ENCODE measurements around the gene PEX3.
"Not testable (repeated sequence)": the region's sequence is repeated elsewhere in the genome, so short reads cannot be mapped to it uniquely, and the experiment has no call there.

Gene PEX3

DNA sequence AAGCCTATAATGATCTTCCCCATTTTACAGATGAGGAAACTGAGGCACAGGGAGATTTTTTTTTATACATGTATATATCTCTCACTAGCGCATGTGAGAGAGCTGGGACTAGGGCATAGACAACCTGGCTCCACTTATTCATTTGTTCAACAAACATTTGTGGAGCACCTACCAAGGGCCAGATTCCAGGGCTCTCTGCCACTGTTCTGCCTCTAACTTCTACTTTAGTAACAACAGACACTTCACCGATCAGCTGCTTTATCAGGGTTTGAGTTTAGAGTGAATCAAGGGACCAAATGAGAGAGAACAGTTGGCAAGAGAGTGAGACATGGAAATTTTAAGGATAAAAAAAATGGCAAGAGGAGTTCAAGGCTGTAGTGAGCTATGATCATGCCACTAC, 7.5 kb upstream of the PEX3 start:
- H3K4me2 ChIP-seq (ENCODE audit: low read depth, low read length) = no peak overlapping the region
- H2AFZ ChIP-seq (ENCODE audit: low read length) = no peak overlapping the region
- H3F3A ChIP-seq (ENCODE audit: insufficient read depth, low read length) = no peaks in the 10 kb centered on the region
- H3K9ac ChIP-seq (ENCODE audit: low read length) = no peak overlapping the region
- H4K20me1 ChIP-seq (ENCODE audit: insufficient read depth, low read length) = no peaks in the 10 kb centered on the region
- H3K79me2 ChIP-seq (ENCODE audit: low read length) = no peaks in the 10 kb centered on the region; the same call in 1 of the 2 replicates
- H3K27me3 ChIP-seq (replicated peaks; ENCODE audit: insufficient read depth, low read length) = no peaks in the 10 kb centered on the region
- no peak for DNase-seq
- no peaks in the 10 kb centered on the region for H3K9me2 ChIP-seq (replicated peaks; ENCODE audit: insufficient read depth, low read length)
- no peak for TF ChIP-seq EZH2phosphoT487 (IDR thresholded peaks at IDR 0.05; ENCODE audit: low read length)
- TF ChIP-seq, protein P1, sequence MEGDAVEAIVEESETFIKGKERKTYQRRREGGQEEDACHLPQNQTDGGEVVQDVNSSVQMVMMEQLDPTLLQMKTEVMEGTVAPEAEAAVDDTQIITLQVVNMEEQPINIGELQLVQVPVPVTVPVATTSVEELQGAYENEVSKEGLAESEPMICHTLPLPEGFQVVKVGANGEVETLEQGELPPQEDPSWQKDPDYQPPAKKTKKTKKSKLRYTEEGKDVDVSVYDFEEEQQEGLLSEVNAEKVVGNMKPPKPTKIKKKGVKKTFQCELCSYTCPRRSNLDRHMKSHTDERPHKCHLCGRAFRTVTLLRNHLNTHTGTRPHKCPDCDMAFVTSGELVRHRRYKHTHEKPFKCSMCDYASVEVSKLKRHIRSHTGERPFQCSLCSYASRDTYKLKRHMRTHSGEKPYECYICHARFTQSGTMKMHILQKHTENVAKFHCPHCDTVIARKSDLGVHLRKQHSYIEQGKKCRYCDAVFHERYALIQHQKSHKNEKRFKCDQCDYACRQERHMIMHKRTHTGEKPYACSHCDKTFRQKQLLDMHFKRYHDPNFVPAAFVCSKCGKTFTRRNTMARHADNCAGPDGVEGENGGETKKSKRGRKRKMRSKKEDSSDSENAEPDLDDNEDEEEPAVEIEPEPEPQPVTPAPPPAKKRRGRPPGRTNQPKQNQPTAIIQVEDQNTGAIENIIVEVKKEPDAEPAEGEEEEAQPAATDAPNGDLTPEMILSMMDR (IDR thresholded peaks at IDR 0.05; ENCODE audit: low read length) = no peak
- TF ChIP-seq EZH2 (optimal IDR thresholded peaks at IDR 0.05; ENCODE audit: low read depth, low read length) = no peak
- no peak overlapping the region for H3K27ac ChIP-seq (ENCODE audit: low read length)
- no peaks in the 10 kb centered on the region for H3K36me3 ChIP-seq (replicated peaks; ENCODE audit: insufficient read depth, low read length)
- no peaks in the 10 kb centered on the region for H3K9me3 ChIP-seq (replicated peaks; ENCODE audit: insufficient read depth, low read length)
- no peak overlapping the region for H3K4me3 ChIP-seq (ENCODE audit: low read length)
- no peaks in the 10 kb centered on the region for H3K4me1 ChIP-seq (ENCODE audit: low read length)

DNA sequence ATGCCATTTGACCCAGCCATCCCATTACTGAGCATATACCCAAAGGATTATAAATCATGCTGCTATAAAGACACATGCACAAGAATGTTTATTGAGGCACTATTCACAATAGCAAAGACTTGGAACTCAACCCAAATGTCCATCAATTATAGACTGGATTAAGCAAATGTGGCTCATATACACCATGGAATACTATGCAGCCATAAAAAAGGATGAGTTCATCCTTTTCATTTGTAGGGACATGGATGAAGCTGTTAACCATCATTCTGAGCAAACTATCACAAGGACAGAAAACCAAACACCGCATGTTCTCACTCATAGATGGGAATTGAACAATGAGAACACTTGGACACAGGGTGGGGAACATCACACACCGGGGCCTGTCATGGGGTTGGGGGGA, 2.7 kb upstream of the PEX3 start:
- not testable (repeated sequence) for H3K36me3 ChIP-seq (replicated peaks; ENCODE audit: insufficient read depth, low read length); H3K9ac ChIP-seq (ENCODE audit: low read length); H3K4me1 ChIP-seq (ENCODE audit: low read length); H3K9me3 ChIP-seq (replicated peaks; ENCODE audit: insufficient read depth, low read length); H3F3A ChIP-seq (ENCODE audit: insufficient read depth, low read length); H2AFZ ChIP-seq (ENCODE audit: low read length); DNase-seq; H3K9me2 ChIP-seq (replicated peaks; ENCODE audit: insufficient read depth, low read length); H3K27me3 ChIP-seq (replicated peaks; ENCODE audit: insufficient read depth, low read length); H4K20me1 ChIP-seq (ENCODE audit: insufficient read depth, low read length); H3K27ac ChIP-seq (ENCODE audit: low read length); H3K4me2 ChIP-seq (ENCODE audit: low read depth, low read length); H3K4me3 ChIP-seq (ENCODE audit: low read length)
- peaks cover 19% of the 10 kb centered on the region for H3K79me2 ChIP-seq (ENCODE audit: low read length)

DNA sequence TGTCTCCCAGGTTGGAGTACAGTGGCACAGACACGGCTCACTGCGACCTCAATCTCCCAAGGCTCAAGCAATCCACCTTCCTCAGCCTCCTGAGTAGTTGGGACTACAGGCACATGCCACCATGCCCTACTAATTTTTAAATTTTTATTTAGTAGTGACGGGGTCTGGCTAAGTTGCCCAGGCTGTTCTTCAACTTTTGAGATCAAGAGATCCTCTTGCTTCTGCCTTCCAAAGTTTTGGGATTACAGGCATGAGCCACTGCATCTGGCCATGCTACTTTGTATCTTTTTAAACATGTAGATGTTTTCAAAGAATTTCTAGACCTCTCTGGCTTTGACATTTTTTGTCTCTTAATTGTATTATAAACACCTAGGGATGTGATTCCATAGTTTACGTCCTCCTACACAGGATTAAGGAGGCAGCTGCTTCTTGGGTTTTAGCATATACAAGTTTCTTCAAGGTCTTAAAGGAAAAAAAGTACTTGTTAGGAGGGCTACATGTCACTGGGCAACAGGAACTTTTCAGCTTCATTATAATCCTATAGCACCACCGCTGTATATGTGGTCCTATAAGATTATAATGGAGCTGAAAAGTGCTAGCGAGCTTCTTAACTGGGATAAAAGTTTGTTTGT, 1.4 kb upstream of the PEX3 start:
- H3F3A ChIP-seq (ENCODE audit: insufficient read depth, low read length) = no peaks in the 10 kb centered on the region
- no peak overlapping the region; the same call in 1 of the 2 replicates for H3K27ac ChIP-seq (ENCODE audit: low read length)
- no peaks in the 10 kb centered on the region; the same call in 1 of the 2 replicates for H3K4me1 ChIP-seq (ENCODE audit: low read length)
- H3K9me2 ChIP-seq (replicated peaks; ENCODE audit: insufficient read depth, low read length) = no peaks in the 10 kb centered on the region
- H2AFZ ChIP-seq (ENCODE audit: low read length) = peak overlapping the region; percentile 78
- H3K9ac ChIP-seq (ENCODE audit: low read length) = peak overlapping the region; percentile 70; the same call in 1 of the 2 replicates
- H4K20me1 ChIP-seq (ENCODE audit: insufficient read depth, low read length) = no peaks in the 10 kb centered on the region
- no peak for TF ChIP-seq EZH2phosphoT487 (IDR thresholded peaks at IDR 0.05; ENCODE audit: low read length)
- no peaks in the 10 kb centered on the region for H3K36me3 ChIP-seq (replicated peaks; ENCODE audit: insufficient read depth, low read length)
- H3K4me3 ChIP-seq (ENCODE audit: low read length) = peak overlapping the region; percentile 78
- H3K79me2 ChIP-seq (ENCODE audit: low read length) = peaks cover 19% of the 10 kb centered on the region
- DNase-seq = no peak
- no peaks in the 10 kb centered on the region for H3K27me3 ChIP-seq (replicated peaks; ENCODE audit: insufficient read depth, low read length)
- H3K4me2 ChIP-seq (ENCODE audit: low read depth, low read length) = peak overlapping the region; percentile 67
- H3K9me3 ChIP-seq (replicated peaks; ENCODE audit: insufficient read depth, low read length) = no peaks in the 10 kb centered on the region

DNA sequence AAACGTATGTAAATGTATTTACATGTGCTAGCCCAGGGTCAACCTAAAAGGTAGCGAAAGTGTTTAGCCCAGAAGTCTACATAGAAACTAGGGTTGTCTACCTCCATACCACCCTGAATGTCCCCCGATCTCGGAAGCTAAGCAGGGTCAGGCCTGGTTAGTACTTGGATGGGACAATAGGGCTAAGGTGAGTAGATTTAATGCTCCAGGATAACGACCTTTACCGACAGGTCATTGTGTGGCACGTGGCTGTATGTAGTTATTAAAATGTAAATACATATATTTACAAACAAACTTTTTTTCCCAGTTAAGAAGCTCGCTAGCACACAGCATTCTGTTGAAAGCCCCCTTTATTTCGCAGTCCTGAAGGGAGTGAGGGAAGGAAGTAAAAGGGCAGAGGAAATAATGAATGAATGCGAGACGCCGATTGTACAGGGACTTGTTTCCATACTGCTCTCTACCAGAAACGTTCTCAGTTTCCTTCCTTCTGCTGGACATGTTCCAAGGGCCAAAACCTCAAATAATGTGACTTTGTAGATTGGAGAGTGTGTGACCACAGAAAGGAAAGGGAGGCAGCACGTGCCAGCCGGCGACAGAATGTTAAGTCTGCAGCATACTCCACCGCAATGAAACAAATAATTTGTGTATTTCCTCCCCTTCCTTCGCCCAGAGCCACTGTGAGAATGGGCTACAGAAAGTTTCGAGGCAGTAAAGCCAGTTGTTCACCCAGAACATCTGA, 722 bp upstream of the PEX3 start:
- Histone ChIP-seq H3K79me2 (ENCODE audit: low read length) (peaks cover 19% of the 10 kb centered on the region), H3K4me2 (ENCODE audit: low read depth, low read length) (peak overlapping the region; percentile 67), H3K36me3 (replicated peaks; ENCODE audit: insufficient read depth, low read length) (no peaks in the 10 kb centered on the region), H3K4me3 (ENCODE audit: low read length) (peak overlapping the region; percentile 78), H2AFZ (ENCODE audit: low read length) (peak overlapping the region; percentile 78), H3K4me1 (ENCODE audit: low read length) (no peaks in the 10 kb centered on the region; the same call in 1 of the 2 replicates), H3K9ac (ENCODE audit: low read length) (peak overlapping the region; percentile 70), H3K9me3 (replicated peaks; ENCODE audit: insufficient read depth, low read length) (no peaks in the 10 kb centered on the region), H3F3A (ENCODE audit: insufficient read depth, low read length) (no peaks in the 10 kb centered on the region), H3K27me3 (replicated peaks; ENCODE audit: insufficient read depth, low read length) (no peaks in the 10 kb centered on the region), H3K9me2 (replicated peaks; ENCODE audit: insufficient read depth, low read length) (no peaks in the 10 kb centered on the region), H3K27ac (ENCODE audit: low read length) (peak overlapping the region; percentile 63; the same call in 1 of the 2 replicates), H4K20me1 (ENCODE audit: insufficient read depth, low read length) (no peaks in the 10 kb centered on the region)
- peak; percentile 26 for DNase-seq
- TF ChIP-seq EZH2 (optimal IDR thresholded peaks at IDR 0.05; ENCODE audit: low read depth, low read length) (no peak), EZH2phosphoT487 (IDR thresholded peaks at IDR 0.05; ENCODE audit: low read length) (no peak)
- TF ChIP-seq, protein P1 (IDR thresholded peaks at IDR 0.05; ENCODE audit: low read length) = no peak

All from MM.1S (cell line).